SJCRH30 (cell line): Measurements from ENCODE around the gene OTOP3. TPM values are rescaled to one million over a fixed set of nuclear protein-coding genes. Genes with fewer than 3 reads are reported as not detected.

Source experiments
- DNase-seq, 2 experiments: peaks; one replicate each; pipeline ENCODE4 v3.0.0-alpha.2; 2015 to 2020
- H3K27ac ChIP-seq: fragments of 250-450 bp; sonication (Bioruptor Pico); 2 replicates; pipeline ENCODE4 v1.5.1; 2020; ENCODE audit warnings: mild to moderate bottlenecking, moderate library complexity
- H3K27me3 ChIP-seq: fragments of 250-450 bp; sonication (Bioruptor Pico); 2 replicates; pipeline ENCODE4 v1.5.1; 2020; ENCODE audit warnings: mild to moderate bottlenecking, moderate library complexity
- H3K36me3 ChIP-seq: fragments of 250-450 bp; sonication (Bioruptor Pico); 2 replicates; pipeline ENCODE4 v1.5.1; 2020; ENCODE audit warnings: mild to moderate bottlenecking, moderate library complexity
- H3K4me1 ChIP-seq: fragments of 250-450 bp; sonication (Bioruptor Pico); 2 replicates; pipeline ENCODE4 v1.5.1; 2020; ENCODE audit warnings: mild to moderate bottlenecking, moderate library complexity
- H3K4me3 ChIP-seq: fragments of 250-450 bp; sonication (Bioruptor Pico); 2 replicates; pipeline ENCODE4 v1.5.1; 2020; ENCODE audit warnings: mild to moderate bottlenecking, moderate library complexity
- H3K9me3 ChIP-seq: fragments of 250-450 bp; sonication (Bioruptor Pico); replicated peaks from 2 replicates; pipeline ENCODE4 v1.5.1; 2020; ENCODE audit warnings: mild to moderate bottlenecking, moderate library complexity
- total RNA-seq: library from RNA; depleted of rRNA; stranded (reverse); fragments of >200 nt; shearing (Covaris generic); gene quantifications from 2 replicates; pipeline ENCODE4 v1.2.3, GENCODE V29; 2014

OTOP3 gene
- total RNA-seq, 1 experiment from 2014 or later: not detected

GRCh38 chr17:74943808-74944522, 8.3 kb downstream of the OTOP3 start:
- H3K4me3 ChIP-seq: no peak overlapping the region
- H3K4me1 ChIP-seq: no peaks in the 10 kb centered on the region
- H3K9me3 ChIP-seq: no peaks in the 10 kb centered on the region
- H3K27me3 ChIP-seq: peaks cover 6% of the 10 kb centered on the region
- no peak overlapping the region for H3K27ac ChIP-seq
- H3K36me3 ChIP-seq: no peaks in the 10 kb centered on the region
- DNase-seq: no peak

GRCh38 chr17:74945543-74945942, 9.8 kb downstream of the OTOP3 start:
- Histone ChIP-seq H3K4me1 (no peaks in the 10 kb centered on the region), H3K9me3 (no peaks in the 10 kb centered on the region), H3K4me3 (no peak overlapping the region), H3K36me3 (no peaks in the 10 kb centered on the region), H3K27ac (no peak overlapping the region), H3K27me3 (peaks cover 17% of the 10 kb centered on the region)
- no peak for DNase-seq

- no peak overlapping the region for H3K4me3 ChIP-seq
- no peaks in the 10 kb centered on the region for H3K9me3 ChIP-seq
- H3K27ac ChIP-seq: no peak overlapping the region
- H3K36me3 ChIP-seq: no peaks in the 10 kb centered on the region
- peaks cover 17% of the 10 kb centered on the region for H3K27me3 ChIP-seq
- H3K4me1 ChIP-seq: no peaks in the 10 kb centered on the region
- DNase-seq: no peak
These were observed 10.9 kb downstream of the OTOP3 start for GRCh38 chr17:74946641-74947040.

- no peaks in the 10 kb centered on the region for H3K36me3 ChIP-seq
- no peaks in the 10 kb centered on the region for H3K4me1 ChIP-seq
- peaks cover 17% of the 10 kb centered on the region for H3K27me3 ChIP-seq
- H3K27ac ChIP-seq: no peak overlapping the region
- no peak for DNase-seq
- no peaks in the 10 kb centered on the region for H3K9me3 ChIP-seq
- no peak overlapping the region for H3K4me3 ChIP-seq
These were observed 11.5 kb downstream of the OTOP3 start for GRCh38 chr17:74947041-74947754.

GRCh38 chr17:74949455-74950115, 13.9 kb downstream of the OTOP3 start:
- Histone ChIP-seq H3K4me1 (no peaks in the 10 kb centered on the region), H3K27ac (no peak overlapping the region), H3K27me3 (peaks cover 20% of the 10 kb centered on the region), H3K9me3 (no peaks in the 10 kb centered on the region), H3K4me3 (no peak overlapping the region), H3K36me3 (no peaks in the 10 kb centered on the region)
- no peak for DNase-seq

GRCh38 chr17:74950207-74950606, 14.5 kb downstream of the OTOP3 start:
- H3K36me3 ChIP-seq: no peaks in the 10 kb centered on the region
- H3K27ac ChIP-seq: no peak overlapping the region
- H3K4me1 ChIP-seq: no peaks in the 10 kb centered on the region
- peaks cover 26% of the 10 kb centered on the region for H3K27me3 ChIP-seq
- H3K9me3 ChIP-seq: no peaks in the 10 kb centered on the region
- H3K4me3 ChIP-seq: no peak overlapping the region
- no peak for DNase-seq

- no peaks in the 10 kb centered on the region for H3K4me1 ChIP-seq
- H3K4me3 ChIP-seq: no peak overlapping the region
- DNase-seq: no peak
- H3K9me3 ChIP-seq: no peaks in the 10 kb centered on the region
- no peak overlapping the region for H3K27ac ChIP-seq
- H3K27me3 ChIP-seq: peaks cover 24% of the 10 kb centered on the region
- H3K36me3 ChIP-seq: no peaks in the 10 kb centered on the region
These were observed 15.4 kb downstream of the OTOP3 start for GRCh38 chr17:74951065-74951464.

GRCh38 chr17:74951680-74952421, 16.2 kb downstream of the OTOP3 start:
- Histone ChIP-seq H3K4me1 (no peaks in the 10 kb centered on the region), H3K27ac (no peak overlapping the region), H3K36me3 (no peaks in the 10 kb centered on the region), H3K27me3 (peaks cover 19% of the 10 kb centered on the region), H3K4me3 (no peak overlapping the region), H3K9me3 (no peaks in the 10 kb centered on the region)
- no peak for DNase-seq

GRCh38 chr17:74952431-74953133, 16.9 kb downstream of the OTOP3 start:
- H3K36me3 ChIP-seq: no peaks in the 10 kb centered on the region
- H3K27ac ChIP-seq: no peak overlapping the region
- no peaks in the 10 kb centered on the region for H3K9me3 ChIP-seq
- H3K27me3 ChIP-seq: peaks cover 19% of the 10 kb centered on the region
- no peak for DNase-seq
- H3K4me1 ChIP-seq: no peaks in the 10 kb centered on the region
- H3K4me3 ChIP-seq: no peak overlapping the region

- H3K27me3 ChIP-seq: peaks cover 19% of the 10 kb centered on the region
- no peaks in the 10 kb centered on the region for H3K4me1 ChIP-seq
- DNase-seq: no peak
- no peaks in the 10 kb centered on the region for H3K36me3 ChIP-seq
- no peak overlapping the region for H3K27ac ChIP-seq
- H3K4me3 ChIP-seq: no peak overlapping the region
- H3K9me3 ChIP-seq: no peaks in the 10 kb centered on the region
These were observed 17.5 kb downstream of the OTOP3 start for GRCh38 chr17:74953134-74953687.

GRCh38 chr17:74954115-74954514, 18.4 kb downstream of the OTOP3 start:
- Histone ChIP-seq H3K4me3 (no peak overlapping the region), H3K27ac (no peak overlapping the region), H3K9me3 (no peaks in the 10 kb centered on the region), H3K27me3 (peaks cover 19% of the 10 kb centered on the region), H3K4me1 (no peaks in the 10 kb centered on the region), H3K36me3 (no peaks in the 10 kb centered on the region)
- no peak for DNase-seq

GRCh38 chr17:74954665-74955421, 19.1 kb downstream of the OTOP3 start:
- peaks cover 16% of the 10 kb centered on the region for H3K27me3 ChIP-seq
- H3K9me3 ChIP-seq: no peaks in the 10 kb centered on the region
- H3K36me3 ChIP-seq: no peaks in the 10 kb centered on the region
- no peak overlapping the region for H3K4me3 ChIP-seq
- H3K27ac ChIP-seq: no peak overlapping the region
- H3K4me1 ChIP-seq: no peaks in the 10 kb centered on the region
- no peak for DNase-seq

GRCh38 chr17:74956093-74956492, 20.4 kb downstream of the OTOP3 start:
- H3K27me3 ChIP-seq: peaks cover 9% of the 10 kb centered on the region
- no peaks in the 10 kb centered on the region for H3K9me3 ChIP-seq
- no peak overlapping the region for H3K4me3 ChIP-seq
- H3K27ac ChIP-seq: no peak overlapping the region
- no peaks in the 10 kb centered on the region for H3K36me3 ChIP-seq
- DNase-seq: no peak
- H3K4me1 ChIP-seq: no peaks in the 10 kb centered on the region
